Cardiac muscle cell (in vitro differentiated cells and primary cell): ENCODE measurements around the gene OAF. TPM values are rescaled to one million over a fixed set of nuclear protein-coding genes. Genes with fewer than 3 reads are reported as not detected.

Experiments used
- DNase-seq, 2 donors: peaks; one replicate each; pipeline versions ENCODE4 v3.0.0 to v3.0.0-alpha.2; 2010 to 2017; ENCODE audit warnings: low read depth in 1 of 2, low spot score in 1 of 2
- H3K27ac ChIP-seq: fragments of 200-600 bp; sonication (generic); 2 replicates; pipeline ENCODE4 v1.5.1; 2016
- H3K27me3 ChIP-seq: fragments of 200-600 bp; sonication (generic); 2 replicates; pipeline ENCODE4 v1.6.0; 2016; ENCODE audit warnings: control low read depth
- H3K36me3 ChIP-seq: fragments of 200-600 bp; sonication (generic); 2 replicates; pipeline ENCODE4 v1.5.1; 2016; ENCODE audit warnings: control low read depth
- H3K4me1 ChIP-seq: fragments of 200-600 bp; sonication (generic); 2 replicates; pipeline ENCODE4 v1.8.1; 2017; ENCODE audit warnings: low read depth, mild to moderate bottlenecking, mixed run types
- H3K4me3 ChIP-seq: fragments of 200-600 bp; sonication (generic); 2 replicates; pipeline ENCODE4 v1.5.1; 2016; ENCODE audit warnings: mild to moderate bottlenecking
- H3K9me3 ChIP-seq: fragments of 200-600 bp; sonication (generic); 2 replicates; pipeline ENCODE4 v1.5.1; 2017; ENCODE audit warnings: low read depth, mild to moderate bottlenecking, control low read depth
- CTCF ChIP-seq: IDR thresholded peaks from 2 replicates; pipeline ENCODE4 v1.5.1; 2012; ENCODE audit warnings: low read depth, mild to moderate bottlenecking, low read length
- polyA plus RNA-seq: library from polyadenylated mRNA; unstranded; fragments of >200 nt; fragmentation: Nextera tagmentation; extraction: Ambion mirVana; gene quantifications from 2 replicates; pipeline ENCODE4 v1.2.1, GENCODE V29; 2016
- total RNA-seq: library from RNA; depleted of rRNA; stranded (reverse); fragments of >200 nt; gene quantifications from 2 replicates; pipeline ENCODE4 v1.2.3, GENCODE V29; 2016

OAF gene
- total and polyA plus RNA-seq, 2 experiments from 2014 or later = 11.3 to 12.0 TPM

- no peaks in the 10 kb centered on the region for H3K36me3 ChIP-seq
- H3K9me3 ChIP-seq = no peaks in the 10 kb centered on the region
- TF ChIP-seq CTCF = no peak
- H3K4me3 ChIP-seq = no peak overlapping the region
- H3K27ac ChIP-seq = no peak overlapping the region
- DNase-seq = no peak
- no peaks in the 10 kb centered on the region for H3K4me1 ChIP-seq
- H3K27me3 ChIP-seq = peaks cover 85% of the 10 kb centered on the region
These were observed 40.7 kb upstream of the OAF start for GRCh38 chr11:120169981-120170698.

- Histone ChIP-seq H3K36me3 (no peaks in the 10 kb centered on the region), H3K27ac (no peak overlapping the region), H3K4me1 (no peaks in the 10 kb centered on the region), H3K9me3 (no peaks in the 10 kb centered on the region), H3K27me3 (peaks cover 85% of the 10 kb centered on the region), H3K4me3 (no peak overlapping the region)
- no peak for DNase-seq
- TF ChIP-seq CTCF = no peak
These were observed 40.0 kb upstream of the OAF start for GRCh38 chr11:120170741-120171261.

GRCh38 chr11:120172054-120172911, 38.5 kb upstream of the OAF start:
- no peaks in the 10 kb centered on the region for H3K9me3 ChIP-seq
- peak; percentile 76 to 85 for DNase-seq
- TF ChIP-seq CTCF = peak; percentile 84
- no peak overlapping the region for H3K4me3 ChIP-seq
- H3K36me3 ChIP-seq = no peaks in the 10 kb centered on the region
- peaks cover 85% of the 10 kb centered on the region for H3K27me3 ChIP-seq
- H3K27ac ChIP-seq = no peak overlapping the region
- H3K4me1 ChIP-seq = no peaks in the 10 kb centered on the region

GRCh38 chr11:120173019-120173705, 37.7 kb upstream of the OAF start:
- H3K36me3 ChIP-seq = no peaks in the 10 kb centered on the region
- H3K27ac ChIP-seq = no peak overlapping the region
- H3K9me3 ChIP-seq = no peaks in the 10 kb centered on the region
- no peaks in the 10 kb centered on the region for H3K4me1 ChIP-seq
- no peak overlapping the region for H3K4me3 ChIP-seq
- no peak for TF ChIP-seq CTCF
- DNase-seq = no peak
- peaks cover 84% of the 10 kb centered on the region for H3K27me3 ChIP-seq

GRCh38 chr11:120173807-120174206, 37.0 kb upstream of the OAF start:
- no peak for TF ChIP-seq CTCF
- Histone ChIP-seq H3K4me3 (no peak overlapping the region), H3K36me3 (no peaks in the 10 kb centered on the region), H3K4me1 (no peaks in the 10 kb centered on the region), H3K9me3 (no peaks in the 10 kb centered on the region), H3K27me3 (peaks cover 82% of the 10 kb centered on the region), H3K27ac (no peak overlapping the region)
- DNase-seq = peak in 1 of 2 donors; percentile 25
